Measurements from ENCODE around the gene PACRG.

PACRG gene

DNA sequence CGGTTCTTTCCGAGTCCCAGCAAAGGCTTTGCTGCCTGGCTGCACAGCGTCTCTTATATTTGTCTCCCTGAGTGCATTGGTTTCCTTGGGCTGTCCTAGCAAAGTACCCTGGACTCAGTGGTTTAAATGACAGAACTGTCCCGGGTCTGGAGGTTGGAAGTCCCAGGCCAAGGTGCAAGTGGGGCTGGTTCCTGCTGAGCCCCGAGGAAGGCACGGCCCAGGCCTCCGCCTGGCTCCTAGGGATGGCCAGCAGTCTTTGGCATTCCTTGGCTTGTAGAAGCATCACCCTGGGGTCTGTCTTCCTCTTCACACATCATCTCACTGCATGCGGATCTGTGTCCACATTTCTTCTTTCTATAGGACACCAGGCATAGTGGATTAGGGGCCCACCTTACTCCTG lies 621.9 kb downstream of the PACRG start:
- TF ChIP-seq CTCF (IDR thresholded peaks at IDR 0.05): no peak

GRCh38 chr6:163351013-163351412 lies 623.2 kb downstream of the PACRG start:
- no peak for TF ChIP-seq CTCF (IDR thresholded peaks at IDR 0.05)

- TF ChIP-seq CTCF (IDR thresholded peaks at IDR 0.05): no peak
These were observed 624.4 kb downstream of the PACRG start for GRCh38 chr6:163352011-163352685.

GRCh38 chr6:163352966-163353365 lies 625.2 kb downstream of the PACRG start:
- no peak for TF ChIP-seq CTCF (IDR thresholded peaks at IDR 0.05)

DNA sequence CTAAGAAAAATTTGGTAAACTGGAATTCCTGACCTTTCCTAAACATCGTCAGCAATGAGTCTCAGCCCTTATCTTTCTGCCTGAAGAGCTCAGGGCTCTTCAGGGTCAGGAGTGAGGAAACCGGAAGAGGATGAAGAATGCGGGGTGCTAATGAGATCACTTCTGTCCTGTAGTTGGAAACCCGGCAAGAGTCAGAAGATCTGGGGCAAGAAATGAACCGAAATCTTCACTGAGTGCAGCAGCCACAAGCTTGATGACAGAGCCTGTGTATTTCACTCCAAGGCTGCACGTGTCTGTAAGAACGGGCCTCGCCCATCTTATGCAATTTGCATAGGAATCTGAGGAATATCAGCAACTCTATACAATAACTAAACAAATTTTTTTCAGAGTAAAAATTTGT lies 626.3 kb downstream of the PACRG start:
- TF ChIP-seq CTCF (IDR thresholded peaks at IDR 0.05): no peak

GRCh38 chr6:163354761-163355425 lies 627.1 kb downstream of the PACRG start:
- no peak for TF ChIP-seq CTCF (IDR thresholded peaks at IDR 0.05)

DNA sequence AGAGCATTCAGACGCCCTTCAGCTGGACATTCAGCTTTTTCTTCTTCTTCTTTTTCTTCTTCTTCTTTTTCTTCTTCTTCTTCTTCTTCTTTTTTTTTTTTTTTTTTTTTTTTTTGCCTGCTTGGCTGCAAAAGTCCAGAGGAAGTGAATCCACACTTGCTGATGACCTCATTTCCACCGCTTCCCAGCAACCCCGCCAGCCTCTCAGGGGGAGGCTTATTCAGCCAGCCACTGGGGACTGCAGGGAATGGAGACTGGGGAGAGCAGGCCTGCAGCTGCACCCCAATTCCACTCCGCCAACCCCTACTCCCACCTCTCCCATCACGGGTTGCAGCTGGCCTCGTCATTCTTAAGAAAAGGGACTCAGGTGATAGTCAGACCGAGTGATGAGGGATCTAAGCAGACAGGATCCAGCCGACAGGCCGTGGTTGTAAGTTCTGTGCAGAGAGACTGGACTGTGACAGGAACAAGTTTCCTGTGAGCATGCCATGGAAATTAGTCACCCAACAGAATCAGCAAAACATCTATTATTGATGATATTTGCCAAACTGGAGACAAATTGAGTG lies 627.7 kb downstream of the PACRG start:
- no peak for TF ChIP-seq CTCF (IDR thresholded peaks at IDR 0.05)
